Dedifferentiated amniotic fluid mesenchymal stem cell (primary cell): ENCODE measurements around the gene PTPRN2.

Experiments used
- DNase-seq: peaks from one replicate; pipeline ENCODE4 v3.0.0-alpha.2; 2016; ENCODE audit errors: extremely low spot score

PTPRN2 gene

GRCh38 chr7:157886711-157887110, 700.9 kb downstream of the PTPRN2 start:
- DNase-seq, result no peak

- no peak for DNase-seq
Observed at GRCh38 chr7:157886266-157886665, 701.4 kb downstream of the PTPRN2 start.

DNA sequence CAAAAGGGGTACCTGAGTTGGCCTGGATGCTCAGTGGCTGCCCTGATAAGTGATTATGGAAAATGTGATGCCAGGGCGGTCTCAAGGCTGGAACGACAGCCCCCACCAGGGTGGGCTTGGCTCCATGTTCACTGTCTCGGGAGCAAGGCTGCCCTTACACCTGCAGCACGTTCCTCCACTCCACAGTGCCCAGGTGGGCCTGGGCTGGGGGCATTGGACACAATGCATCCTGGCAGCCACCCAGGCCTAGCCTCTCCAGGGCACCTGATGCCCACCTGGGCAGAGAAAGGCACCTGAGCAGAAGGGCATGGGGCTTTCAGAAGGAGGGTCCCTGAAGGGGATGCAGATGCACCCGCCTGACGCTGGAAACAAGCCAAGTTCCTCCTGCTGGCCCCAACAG, 702.5 kb downstream of the PTPRN2 start:
- no peak for DNase-seq

DNA sequence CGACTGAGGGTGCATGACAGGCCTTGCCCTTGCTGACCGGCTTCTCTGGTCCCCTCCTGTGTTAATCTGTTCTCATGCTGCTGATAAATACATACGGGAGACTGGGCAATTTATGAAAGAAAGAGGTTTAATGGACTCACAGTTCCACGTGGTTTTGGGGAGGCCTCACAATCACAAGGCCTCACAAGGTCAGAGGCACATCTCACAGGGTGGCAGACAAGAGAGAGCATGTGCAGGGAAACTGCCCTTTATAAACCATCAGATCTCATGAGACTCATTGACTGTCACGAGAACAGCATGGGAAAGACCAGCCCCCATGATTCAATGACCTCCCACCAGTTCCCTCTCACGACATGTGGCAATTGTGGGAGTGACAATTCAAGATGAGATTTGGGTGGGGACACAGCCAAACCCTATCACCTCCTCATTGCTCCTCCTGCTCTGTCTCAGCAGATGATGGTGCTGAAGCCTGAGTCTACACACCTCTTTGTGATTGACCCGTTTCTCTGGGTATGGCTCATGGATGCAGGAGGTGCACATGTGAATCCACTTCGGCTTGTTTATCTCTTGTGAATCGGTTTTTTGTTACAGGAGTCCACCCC, 703.1 kb downstream of the PTPRN2 start:
- DNase-seq, result no peak

GRCh38 chr7:157881048-157881771, 706.4 kb downstream of the PTPRN2 start:
- DNase-seq, result no peak

DNA sequence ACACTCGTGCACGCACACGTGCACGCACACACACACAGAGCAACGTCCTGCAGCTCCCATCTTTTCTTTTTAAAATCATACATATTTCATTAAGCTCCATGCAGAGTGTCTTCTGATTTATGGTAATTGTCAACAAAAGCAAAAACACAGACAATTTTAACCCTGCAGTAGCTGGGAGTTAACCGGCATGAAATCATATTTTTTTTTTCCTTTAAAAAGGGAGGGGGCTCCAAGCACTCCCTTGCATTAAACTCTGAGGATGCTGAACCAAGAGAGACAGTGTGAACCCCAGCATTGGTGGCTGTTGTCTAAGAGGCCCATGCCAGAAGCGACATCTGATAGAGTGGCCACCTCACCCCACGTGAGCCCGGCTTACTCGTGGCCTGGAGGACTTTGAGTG, 708.2 kb downstream of the PTPRN2 start:
- DNase-seq, result no peak

DNA sequence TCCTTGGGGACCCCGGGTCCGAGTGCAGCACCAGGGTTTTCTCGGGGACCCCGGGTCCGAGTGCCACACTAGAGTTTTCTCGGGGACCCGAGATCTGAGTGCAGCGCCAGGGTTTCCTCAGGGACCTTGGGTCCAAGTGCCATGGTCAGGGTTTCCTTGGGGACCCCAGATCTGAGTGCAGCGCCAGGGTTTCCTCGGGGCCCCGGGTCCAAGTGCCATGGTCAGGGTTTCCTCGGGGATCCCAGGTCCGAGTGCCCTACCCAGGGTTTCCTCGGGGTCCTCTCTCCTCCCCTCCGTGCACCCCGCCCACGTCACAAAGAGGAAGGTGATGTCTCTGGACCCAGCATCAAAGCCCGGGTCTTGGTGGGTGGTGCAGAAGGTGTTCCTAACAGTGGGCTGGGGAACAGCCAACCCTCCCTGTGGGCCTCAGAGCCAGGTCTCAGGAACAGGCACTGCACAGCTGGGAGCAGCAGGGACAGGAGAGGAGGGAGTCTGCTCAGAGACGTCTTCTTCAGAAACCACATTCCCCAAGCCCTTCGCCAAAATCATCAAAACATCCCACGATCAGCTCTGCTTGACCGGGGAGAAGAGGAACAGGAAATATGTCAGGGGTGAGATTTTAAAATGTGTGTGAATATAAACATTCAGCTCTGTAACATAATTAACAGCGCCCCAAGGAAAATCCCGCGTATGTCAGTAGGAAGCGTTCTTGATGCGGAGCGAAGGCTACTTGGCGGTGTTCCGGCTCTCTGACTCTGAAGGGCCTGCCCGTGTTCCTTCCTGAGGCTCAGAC, 710.1 kb downstream of the PTPRN2 start:
- no peak for DNase-seq

DNA sequence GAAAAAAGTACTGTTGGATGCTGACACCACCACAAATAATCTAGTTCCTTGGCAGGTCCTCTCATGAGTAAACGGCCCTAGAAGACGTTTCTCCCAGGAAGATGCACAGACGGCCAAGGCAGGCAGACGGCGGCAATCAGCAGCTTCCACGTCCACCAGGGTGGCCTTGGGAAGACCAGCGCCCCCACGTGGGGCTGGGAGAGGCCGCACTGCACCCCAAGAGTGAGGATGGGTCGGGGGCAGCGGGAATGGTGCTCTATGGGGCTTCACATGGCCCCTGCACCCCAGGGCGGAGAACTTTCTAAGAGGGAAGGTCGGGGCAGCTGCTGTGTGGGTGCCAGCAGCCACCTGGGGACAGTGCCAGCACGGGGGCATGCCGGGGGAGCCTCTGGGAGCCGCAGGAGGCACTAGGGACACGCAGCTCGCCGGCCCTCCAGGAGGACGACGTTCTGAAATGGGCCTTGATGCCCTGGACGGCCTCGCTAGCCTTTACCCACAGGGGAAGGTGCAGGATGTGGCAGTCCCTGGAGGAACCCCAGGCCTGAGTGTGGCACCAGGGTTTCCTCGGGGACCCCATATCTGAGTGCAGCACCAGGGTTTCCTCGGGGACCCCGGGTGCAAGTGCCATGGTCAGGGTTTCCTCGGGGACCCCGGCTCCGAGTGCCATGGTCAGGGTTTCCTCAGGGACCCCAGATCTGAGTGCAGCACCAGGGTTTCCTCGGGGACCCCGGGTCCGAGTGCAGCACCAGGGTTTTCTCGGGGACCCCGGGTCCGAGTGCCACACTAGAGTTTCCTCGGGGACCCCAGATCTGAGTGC, 710.9 kb downstream of the PTPRN2 start:
- DNase-seq, result no peak

DNA sequence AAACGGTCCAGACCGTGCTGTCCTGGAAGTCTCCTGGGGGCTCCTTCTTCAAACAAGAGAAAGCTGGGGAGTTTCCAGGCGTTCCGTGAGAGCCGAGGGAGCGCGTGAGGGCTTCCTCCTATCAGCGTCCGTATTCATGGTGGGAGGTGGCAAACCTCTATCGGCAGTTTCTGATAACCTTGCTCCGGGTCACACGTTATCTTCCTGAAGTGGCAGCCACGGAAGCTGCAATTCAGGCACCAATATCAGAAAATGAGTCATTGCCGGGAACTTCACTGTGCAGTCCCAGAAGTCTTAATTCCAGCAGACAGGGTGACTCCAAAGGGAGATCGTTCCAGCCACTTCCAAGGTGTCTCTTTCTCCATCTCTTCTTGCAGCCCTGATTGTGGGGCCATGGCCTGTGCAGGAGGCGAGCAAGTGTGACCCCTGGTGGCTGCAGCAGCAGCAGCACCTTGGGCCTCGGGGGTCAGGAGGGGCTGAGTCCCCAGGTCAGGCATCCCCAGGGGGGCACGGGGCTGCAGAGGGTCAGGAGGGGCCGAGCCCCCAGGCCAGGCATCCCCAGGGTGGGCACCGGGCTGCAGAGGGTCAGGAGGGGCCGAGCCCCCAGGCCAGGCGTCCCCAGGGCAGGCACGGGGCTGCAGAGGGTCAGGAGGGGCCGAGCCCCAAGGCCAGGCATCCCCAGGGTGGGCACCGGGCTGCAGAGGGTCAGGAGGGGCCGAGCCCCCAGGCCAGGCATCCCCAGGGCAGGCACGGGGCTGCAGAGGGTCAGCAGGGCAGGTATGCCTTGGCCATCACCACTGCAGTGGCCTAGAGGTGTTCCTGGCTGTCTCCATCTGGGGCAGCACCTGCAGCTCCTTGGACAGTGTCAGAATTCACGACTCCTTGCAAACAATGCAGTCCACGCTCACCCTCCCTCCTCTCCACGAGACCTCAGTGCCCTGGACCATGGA, 712.1 kb downstream of the PTPRN2 start:
- no peak for DNase-seq

DNA sequence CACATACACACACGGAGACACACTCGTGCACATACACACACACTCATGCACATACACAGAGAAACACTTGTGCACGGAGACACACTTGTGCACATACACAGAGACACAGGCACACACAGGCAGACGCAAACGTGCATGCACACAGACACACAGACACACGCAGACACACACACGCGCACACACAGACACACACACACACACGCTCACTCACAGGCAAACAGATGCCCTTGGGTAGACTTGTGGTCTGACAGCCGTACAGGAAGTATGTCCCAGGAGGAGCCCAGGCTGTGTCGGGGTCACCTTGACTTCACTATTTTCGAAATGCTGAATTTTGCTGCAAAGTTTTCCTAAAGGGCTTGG, 712.8 kb downstream of the PTPRN2 start:
- DNase-seq, result no peak

DNA sequence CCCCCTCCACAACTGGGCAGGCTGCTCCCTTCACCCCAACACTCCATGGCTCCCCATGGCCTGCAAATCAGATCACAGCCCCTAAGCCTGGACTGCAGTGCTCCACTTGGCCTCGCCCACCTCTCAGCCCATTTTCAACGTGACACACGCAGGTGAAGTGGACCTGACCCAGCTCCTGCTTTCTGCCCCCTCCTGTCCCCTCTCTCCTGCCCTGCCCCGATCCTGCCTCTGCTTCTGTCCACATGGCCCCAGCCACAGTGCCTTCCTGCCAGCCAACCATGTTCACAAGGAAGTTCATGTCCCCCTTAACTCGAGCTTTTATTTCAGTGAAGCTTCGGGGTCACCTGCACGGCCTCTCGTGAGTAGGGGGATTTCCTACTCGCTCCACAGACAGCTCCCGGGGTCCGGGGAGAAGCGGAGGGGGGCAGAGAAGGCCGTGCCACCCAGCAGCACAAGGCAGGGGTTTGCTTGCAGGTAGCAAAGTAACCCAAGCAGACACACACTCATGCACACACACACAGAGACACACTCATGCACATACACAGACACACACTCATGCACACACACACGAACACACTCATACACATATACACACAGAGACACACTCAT, 713.3 kb downstream of the PTPRN2 start:
- DNase-seq, result no peak

DNA sequence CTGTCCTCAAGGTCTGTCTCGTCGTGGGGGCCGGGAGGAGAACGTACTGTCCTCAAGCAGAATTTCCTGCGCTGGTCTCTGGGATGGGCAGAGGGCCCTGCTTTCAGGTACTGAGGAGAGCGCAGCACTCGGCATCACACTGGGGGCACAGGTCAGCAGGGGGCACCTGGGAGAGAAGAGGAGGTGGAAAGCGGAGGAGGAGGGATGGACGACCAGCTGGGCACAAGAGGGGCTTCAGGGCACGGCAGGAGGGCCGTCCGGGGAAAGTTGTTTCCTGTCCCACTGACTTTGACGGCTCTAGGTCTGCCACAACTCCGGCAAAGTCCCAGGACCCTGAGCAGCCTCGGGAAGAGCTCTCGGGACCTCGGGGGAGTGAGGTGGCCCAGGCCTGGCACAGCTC, 714.0 kb downstream of the PTPRN2 start:
- no peak for DNase-seq

- DNase-seq, result no peak
Observed at GRCh38 chr7:157873181-157873580, 714.4 kb downstream of the PTPRN2 start.

DNA sequence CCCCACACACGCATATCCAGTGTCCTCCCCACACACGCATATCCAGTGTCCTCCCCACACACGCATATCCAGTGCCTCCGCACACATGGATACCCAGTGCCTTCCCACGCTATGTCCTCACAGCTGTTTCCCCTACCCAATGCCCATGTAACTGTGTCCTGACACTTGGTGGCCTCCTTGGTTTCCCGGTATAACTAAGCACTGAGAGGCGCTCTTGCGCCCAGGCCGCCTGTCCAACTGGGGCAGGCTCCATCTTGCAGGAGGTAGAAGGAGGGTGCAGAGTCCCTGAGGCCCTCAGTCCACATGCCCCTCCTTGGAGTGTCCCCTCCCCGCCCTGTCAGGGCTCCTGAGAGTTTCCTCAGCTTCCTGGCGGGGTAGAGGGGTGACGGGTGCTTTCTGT, 715.2 kb downstream of the PTPRN2 start:
- no peak for DNase-seq

- DNase-seq, result no peak
Observed at GRCh38 chr7:157871681-157872080, 715.9 kb downstream of the PTPRN2 start.

DNA sequence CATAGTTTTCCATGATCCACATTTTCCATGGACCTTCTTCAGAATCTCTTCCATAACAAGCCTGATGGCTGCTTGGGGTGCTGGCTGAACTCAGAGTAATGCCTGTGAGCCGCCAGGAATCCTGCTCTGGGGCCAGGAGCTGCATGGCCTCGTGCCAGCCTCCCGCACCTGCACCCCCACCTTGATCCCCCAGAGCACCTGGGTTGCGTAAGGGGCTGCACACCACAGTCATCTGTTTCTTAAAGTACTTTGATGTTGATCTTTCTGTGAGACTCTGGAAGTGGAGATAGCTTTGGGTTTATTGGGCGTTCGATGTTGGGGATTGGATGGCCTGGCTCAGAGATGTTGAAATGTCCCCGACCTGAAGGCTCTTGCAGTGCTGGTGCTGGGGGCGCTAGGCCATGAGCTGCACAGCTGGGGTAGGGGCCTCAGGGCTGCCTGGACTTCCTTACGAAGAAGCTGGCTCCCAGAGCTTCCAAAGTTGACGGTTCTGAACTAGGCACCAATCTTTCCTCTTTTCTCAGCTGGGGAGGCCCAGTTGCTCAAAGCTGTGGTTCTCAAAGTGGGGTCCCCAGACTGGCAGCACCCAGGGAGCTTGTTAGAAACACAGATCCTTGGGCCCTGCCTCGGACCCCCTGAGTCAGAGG, 716.9 kb downstream of the PTPRN2 start:
- no peak for DNase-seq

GRCh38 chr7:157869793-157870192, 717.8 kb downstream of the PTPRN2 start:
- DNase-seq, result no peak

- DNase-seq, result no peak
Observed at GRCh38 chr7:157867685-157868305, 719.8 kb downstream of the PTPRN2 start.

GRCh38 chr7:157866336-157866924, 721.2 kb downstream of the PTPRN2 start:
- no peak for DNase-seq
